Activated CD4-positive, CD25-positive, alpha-beta regulatory T cell (primary cell): ENCODE data around the gene ERICH6.
"Not testable (repeated sequence)": the region's sequence is repeated elsewhere in the genome, so short reads cannot be mapped to it uniquely, and the experiment has no call there.

Experiments used
- DNase-seq, 4 experiments: peaks; one replicate each; lab custom pipeline; 2025; lab: John Stamatoyannopoulos, UW

ERICH6 gene

DNA sequence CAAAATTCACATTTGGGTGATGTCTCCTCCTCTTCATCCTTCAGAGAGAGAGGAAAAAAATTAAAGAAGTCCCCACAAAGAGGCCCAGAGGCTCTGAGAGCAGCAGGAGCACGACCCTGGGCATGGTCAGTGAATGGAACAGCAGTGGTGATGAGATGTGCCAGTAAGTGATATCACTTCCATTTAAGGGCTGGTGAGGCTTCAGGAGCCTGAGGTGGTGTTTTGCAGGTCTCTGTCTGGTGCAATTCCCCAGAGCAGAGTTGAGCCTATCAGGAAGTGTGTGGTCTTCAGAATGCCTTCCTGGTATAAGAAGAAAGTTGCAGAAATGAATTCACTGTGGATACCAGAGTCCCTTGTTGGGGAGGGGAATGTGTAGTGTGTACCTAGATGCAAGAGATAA lies 21.4 kb downstream of the ERICH6 start:
- DNase-seq: no peak

DNA sequence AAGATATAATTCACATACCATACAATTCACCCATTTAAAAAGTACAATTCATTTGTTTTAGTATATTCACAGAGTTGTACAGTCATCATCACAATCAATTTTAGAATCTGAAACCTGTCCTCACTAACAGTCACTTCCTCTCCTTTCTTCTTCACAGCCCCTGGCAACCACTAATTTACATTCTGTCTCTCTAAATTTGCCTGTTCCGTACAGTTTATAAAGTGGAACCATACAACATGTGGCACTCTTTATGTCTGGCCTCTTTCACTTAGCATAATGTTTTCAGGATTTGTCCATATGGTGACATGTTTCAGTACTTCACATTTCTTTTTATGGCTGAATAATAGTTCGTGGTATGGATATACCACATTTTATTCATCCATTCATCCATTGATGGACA lies 22.7 kb downstream of the ERICH6 start:
- no peak for DNase-seq

DNA sequence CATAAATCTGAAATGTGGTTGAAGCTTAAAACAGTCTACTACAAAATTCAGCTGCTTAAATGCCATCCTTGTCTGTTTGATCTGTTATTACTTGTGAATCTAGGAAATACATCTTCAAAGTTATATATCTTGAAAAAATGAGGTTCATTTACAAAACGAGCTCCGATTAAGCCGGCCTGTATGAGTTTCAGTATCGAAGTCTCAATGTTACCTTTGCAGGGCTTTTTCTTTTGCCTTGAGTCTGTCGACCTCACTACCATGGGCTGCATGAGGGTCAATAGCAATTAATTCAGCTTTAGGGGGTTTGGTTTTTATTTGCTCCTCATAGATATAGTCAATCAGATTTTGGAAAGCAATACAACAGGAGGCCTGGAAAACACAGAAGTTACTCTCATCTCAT lies 23.2 kb downstream of the ERICH6 start:
- DNase-seq: no peak

DNA sequence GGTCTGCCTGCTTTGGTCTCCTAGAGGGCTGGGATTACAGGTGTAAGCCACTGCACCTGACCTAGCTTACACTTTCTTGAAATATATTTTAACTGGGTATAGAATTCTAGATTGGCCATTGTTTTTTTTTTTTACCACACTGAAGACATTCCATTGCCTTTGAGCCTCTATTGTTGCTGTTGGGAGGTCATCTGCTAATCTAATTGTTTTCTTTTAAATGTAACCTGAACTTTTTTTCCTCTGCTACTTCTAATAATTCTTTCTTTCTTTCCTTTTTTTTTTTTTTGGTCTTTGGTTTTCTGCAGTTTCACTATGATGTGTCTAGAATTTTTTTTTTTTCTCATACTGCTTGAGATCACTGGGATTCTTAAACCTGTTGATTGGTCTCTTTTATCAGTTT lies 28.1 kb downstream of the ERICH6 start:
- DNase-seq: no peak

DNA sequence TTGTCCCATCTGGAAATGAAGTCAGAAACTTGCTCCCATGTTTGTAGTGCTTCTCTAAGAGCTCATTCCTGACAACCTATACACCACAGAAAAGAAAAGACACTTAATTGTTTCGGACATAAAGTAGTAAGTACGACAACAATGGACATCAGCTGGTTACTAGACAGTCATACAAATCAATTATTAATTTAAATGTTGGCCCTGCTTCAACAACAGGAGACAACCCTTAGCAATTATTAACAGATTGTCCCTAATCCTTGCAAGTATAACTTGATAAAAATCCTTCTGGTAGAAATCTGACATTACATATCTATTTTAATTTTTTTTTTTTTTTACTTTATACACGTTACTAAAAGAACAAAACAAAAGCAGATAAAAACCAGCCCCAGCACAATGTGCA lies 29.8 kb downstream of the ERICH6 start:
- no peak for DNase-seq

DNA sequence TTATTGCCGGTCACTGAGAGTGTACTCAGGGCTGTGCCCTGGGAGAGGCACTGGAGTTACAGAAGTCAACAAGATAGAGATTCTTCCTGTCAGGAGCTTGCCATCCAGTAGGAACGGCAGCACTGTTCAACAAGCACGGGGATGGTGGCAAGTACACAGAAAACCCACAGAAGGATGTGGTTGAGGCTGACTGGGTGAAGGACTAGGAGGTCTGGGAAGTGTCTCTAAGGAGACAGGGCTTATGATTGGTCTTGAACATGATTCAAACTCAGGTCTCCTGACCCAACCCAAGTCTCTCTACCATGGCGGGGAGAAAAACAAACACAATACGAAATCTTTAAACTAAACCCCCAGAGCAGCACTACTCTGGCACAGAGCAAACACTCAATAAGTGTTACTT lies 37.6 kb downstream of the ERICH6 start:
- DNase-seq: no peak

DNA sequence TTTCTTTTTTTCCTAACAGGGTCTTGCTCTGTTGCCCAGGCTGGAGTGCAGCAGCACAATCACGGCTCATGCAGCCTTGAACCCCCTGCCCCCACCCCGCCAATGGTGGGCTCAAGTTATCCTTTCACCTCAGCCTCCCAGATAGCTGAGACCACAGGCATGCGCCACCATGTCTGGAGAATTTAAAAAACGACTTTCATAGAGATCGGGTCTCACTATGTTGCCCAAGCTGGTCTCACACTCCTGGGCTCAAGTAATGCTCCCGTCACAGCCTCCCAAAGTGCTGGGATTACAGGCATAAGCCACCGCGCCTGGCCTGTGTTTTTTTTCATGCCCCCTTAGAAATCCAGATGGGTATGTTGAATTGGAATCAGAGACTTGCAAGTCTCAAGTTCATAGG lies 40.3 kb downstream of the ERICH6 start:
- no peak for DNase-seq

DNA sequence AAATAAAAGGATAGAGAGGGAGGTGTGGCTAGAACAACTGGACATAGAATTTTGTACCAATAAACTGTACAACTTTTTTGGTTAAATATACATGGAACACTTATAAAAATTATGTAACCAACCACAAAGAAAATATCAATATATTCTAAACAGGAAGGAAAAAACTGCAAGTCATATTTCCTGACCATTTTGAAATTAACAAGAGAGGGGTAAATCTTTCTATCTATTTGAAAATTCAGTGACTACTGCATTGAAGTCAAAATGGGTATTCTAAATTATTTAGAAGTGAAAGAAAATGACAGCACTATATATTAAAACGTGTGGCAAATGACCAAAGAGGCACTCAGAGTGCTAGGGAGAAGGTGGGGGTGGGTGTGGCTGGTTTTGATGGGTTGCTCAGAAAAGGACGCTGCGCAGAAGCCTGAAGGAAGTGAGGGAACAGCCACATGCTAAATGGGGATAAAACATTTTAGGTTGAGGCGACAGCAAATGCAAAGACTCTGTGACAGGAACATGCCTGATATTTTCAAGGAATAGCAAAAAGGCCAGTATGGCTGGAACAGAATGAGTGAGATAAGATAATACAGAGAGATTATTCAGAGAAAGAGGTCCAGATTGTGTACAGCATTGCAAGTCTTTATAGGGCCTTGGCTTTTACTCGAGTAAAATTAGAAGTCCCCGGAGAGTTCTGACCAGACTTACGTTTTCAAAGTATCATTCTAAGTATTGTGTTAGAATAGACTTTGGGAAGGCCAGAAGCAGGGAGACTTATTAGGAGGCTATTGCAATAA lies 41.1 kb downstream of the ERICH6 start:
- DNase-seq: no peak

DNA sequence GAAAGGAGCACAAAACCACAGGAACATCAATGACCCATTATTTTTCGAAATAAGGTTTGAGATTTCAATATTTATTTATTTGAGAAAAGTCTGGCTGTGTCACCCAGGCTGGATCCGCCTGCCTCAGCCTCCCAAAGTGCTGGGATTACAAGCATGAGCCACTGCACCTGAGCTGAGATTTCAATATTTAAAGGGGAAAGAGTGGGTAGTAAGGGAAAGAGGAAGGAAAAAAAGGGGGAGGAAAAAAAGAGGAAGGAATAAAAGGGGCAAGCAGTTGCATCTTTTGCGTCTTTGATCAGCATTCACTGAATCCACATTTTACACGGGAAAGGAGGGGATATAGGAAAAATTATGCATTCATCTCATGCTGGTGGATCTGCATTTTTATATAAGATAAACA lies 47.4 kb downstream of the ERICH6 start:
- no peak for DNase-seq

DNA sequence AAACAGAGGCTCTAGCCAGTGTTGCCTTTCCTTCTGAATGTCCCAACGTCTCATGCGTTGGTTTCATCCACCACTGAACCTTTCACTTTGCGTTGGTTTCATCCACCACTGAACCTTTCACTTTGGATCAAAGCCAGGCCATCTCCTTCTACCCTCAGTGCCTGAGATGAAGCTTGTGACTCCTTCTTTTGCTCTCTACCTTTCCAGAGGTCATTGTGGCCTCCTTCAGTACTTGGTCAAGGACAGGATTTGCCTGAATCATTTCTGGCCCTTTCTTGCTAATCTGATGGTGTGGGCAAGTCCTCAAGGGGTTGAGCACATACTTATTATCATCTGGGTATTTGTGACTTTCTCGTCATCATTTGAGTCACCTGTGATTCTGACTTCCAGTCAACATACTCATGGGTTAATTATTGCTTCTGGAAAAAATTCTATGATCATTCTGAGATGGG lies 50.6 kb downstream of the ERICH6 start:
- no peak for DNase-seq

DNA sequence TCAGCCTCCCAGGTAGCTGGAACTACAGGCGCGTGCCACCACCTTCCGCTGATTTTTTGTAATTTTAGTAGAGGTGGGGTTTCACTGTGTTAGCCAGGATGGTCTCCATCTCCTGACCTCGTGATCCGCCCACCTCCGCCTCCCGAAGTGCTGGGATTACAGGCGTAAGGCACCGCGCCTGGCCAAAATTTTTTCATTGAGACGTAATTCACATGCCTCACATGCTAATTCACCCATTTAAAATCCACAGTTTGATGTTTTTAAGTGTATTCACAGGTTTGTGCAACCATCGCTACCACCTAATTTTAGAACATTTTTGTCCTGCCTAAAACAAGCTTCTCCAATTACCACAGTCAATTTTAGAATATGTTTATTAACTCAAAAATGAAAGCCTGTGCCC lies 63.5 kb downstream of the ERICH6 start:
- no peak for DNase-seq

DNA sequence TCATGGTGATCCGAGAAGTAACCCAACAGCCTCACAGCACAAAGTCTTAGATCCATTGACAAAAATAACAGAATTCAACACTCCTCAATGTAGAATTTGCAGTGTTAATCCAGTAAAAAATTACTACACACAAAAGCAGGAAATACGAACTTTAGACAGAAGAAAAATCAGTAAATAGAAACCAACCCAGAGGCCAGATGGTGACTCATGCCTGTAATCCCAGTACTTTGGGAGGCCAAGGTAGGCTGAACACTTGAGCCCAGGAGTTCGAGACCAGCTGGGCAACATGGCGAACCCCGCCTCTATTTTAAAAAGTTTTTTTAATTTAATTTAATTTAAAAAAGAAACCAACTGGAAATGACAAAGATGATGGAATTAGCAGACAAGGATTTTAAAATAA lies 64.5 kb downstream of the ERICH6 start:
- DNase-seq: no peak

DNA sequence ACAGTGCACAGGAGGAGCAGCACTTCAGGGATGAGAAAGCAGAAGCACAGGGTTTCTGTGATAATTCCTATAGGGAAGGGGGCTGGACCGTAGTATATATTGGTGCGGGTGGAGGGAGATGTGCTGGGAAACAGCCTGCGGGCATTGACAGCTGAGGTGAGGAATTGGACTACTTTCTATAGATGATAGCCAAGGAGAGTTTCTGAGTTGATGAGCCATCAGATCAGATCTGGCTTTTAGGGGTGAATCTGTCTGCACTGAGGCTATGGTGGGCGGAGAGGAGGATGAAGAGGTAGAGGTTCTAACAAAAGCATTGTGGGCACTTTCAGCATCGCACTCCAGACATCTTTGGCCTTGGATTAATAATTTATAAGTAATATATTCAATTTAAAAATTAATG lies 67.5 kb downstream of the ERICH6 start:
- no peak for DNase-seq

DNA sequence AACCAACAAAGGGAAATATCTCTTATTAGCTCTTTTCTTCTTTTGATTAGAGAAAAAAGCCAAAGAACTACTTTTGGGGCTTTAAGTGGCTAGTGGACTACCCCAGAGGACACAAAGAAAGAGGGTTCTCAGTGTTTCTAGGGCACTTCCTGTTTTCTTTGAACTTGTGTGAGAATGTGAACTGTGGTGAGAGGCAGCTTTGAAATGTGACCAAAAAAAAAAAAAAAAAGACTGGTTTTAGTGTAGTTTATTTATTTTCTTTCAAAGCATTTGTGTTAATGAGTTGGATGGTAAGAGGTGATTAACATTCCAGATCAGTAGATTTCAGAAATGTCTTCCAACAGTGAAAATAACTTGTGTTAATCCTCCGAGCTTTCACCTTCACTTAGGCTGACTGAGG lies 68.2 kb downstream of the ERICH6 start:
- no peak for DNase-seq

DNA sequence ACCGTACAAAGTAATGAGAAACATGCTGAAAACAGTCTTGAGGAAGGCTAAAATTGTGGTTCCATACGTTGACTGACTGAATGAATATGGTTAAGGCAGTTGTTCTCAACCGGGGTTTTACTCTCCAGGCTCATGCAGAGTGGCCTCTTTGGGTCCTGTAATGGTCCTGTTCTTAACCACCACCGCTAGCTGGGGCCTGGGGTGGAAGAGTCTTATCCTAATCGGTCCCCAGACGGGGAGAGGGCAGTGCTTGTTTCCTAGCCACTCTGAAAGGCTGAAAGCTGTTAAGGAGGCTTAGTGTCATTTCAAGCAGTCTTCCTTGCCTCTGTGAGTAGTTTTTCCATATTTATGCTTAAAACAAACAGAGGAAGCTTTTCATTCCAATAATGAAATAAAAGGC lies 68.6 kb downstream of the ERICH6 start:
- no peak for DNase-seq

DNA sequence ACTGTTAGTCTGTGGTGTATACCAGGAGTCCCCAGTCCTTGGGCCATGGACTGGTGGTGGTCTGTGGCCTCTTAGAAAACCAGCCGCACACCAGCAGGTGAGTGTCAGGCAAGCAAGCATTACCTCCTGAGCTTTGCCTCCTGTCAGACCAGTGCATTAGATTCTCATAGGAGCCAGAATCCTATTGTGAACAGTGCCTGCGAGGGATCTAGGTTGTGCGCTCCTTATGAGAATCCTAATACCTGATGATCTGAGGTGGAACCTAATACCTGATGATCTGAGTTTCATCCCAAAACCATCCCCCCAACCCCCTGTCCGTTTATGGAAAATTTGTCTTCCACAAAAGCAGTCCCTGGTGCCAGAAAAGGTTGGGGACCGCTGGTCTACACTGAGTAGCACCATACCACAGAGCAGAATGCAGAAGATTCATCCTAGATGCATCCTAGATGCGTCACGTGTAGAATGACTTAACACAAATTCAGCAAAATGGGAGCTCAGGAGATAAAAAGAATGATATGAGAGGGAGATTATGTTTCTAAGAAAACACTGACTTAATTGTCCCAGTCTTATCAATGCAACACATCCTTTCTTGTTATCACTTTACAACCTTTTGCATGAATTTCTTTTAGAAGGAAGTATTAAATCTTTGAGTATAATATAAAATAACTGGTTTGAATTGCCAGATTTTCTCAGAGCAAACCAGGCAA lies 72.1 kb downstream of the ERICH6 start:
- no peak for DNase-seq

DNA sequence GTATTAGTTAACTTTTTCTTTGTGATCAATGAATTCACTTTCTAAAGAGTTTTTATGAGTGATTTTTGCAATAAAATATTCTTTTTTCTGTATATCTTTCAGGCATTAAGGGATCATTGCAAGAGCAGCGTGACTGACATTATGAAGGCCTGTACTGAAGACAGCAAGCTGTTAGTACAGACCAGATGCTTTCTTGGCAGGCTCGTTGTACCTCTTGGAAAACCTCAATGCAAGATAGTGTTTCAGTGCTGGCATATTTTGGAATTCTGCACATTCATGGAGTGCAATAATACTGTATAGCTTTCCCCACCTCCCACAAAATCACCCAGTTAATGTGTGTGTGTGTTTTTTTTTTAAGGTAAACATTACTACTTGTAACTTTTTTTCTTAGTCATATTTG lies 76.2 kb downstream of the ERICH6 start:
- DNase-seq: no peak

DNA sequence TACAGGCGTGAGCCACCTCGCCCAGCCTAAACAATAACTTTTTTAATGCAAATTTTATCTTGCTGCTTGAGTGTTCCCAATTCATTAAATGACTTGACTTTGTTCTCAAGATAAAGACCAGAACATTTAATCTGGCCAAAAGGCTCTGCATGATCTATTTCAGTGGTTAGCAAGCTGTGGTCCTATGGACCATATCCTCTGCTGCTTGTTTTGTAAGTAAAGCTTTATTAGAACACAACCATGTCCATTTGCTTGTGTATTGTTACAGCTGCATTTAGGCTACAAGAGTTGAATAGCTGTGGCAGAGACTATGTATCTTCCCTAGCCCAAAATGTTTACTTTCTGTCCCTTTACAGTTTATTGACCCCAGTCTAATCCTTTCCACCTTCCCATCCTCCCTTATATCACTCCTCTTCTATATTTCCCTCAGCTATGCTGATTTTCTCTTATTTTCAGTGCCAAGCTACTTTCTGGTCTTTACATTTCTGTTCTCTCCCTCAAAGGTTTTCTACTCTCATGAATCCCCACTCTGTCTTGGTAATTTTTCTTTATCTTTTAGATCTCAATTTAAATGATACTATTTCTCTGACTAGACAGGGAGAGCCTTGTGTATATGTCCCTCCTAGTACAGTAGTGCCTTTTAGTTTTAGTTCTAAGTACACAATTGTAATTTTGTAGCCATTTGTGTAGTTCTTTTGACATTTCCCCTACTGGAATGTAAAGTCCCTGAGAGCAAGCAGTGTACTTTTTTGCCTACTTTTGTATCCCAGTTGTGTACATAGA lies 77.4 kb downstream of the ERICH6 start:
- DNase-seq: no peak

DNA sequence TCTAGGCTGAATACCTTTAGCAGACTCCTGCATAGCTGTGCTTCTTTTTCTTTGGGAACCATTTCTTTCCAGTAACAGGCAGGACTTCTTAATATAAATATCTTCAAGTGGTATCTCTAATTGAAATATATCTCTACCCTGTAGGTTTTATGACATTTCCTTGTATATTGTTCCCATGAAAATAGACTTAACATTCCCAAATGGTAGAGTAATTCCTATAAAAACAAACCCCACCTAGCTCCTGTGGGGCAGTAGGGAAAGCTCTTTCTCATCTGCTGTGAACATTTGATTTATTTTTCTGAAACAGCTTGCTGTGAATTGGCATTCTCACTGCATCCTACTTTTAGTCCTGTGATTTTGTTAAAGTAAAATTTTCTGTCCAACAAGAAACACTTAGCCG lies 79.8 kb downstream of the ERICH6 start:
- DNase-seq: no peak

DNA sequence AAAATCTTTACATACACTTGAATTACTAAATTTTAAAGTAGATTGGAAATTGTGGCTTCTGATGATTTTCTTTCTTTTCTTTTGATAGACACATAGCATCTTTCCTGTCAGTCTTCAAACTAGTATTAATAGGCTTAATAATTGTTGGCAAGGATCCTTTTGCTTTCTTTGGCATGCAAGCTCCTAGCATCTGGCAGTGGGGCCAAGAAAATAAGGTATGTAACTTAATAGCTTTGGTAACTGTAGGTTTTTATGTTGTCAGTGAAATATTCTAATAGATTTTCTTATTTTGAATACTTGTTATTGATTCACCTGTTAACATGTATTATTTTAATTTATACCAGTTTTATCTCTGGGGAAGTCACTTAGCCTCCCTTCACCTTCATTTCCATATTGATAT lies 80.8 kb downstream of the ERICH6 start:
- DNase-seq: not testable (repeated sequence)

DNA sequence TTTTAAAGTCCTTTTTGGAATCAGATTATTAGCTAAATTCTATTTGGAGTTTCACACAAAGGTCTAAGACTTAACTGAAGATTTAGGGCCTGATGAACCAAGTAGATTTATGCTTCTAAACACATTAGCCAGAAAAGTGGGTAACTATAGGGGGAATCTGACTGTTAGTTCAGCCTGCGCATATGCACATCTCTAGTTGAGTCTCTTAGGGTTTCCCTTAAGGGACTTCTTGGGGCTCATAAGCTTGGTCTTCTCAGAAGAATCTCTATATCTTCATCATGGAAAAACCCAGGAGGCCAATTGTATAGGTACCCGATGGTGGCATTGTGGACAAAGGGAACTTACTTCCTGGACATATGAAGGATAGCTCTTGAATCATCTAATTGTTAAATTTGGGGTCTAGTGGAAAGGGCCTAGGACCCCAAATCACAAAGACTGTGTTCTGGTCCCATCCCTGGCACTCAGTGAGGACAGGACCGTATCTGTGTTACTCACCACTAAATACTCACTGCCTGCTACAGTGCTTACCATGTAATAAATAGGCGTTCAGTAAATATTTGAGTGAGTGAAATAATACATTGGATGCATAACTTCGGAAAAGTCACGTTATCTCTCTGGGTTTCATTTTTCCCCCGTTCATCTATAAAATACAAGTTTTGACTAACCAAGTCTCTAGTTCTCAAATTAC lies 83.6 kb downstream of the ERICH6 start:
- no peak for DNase-seq

DNA sequence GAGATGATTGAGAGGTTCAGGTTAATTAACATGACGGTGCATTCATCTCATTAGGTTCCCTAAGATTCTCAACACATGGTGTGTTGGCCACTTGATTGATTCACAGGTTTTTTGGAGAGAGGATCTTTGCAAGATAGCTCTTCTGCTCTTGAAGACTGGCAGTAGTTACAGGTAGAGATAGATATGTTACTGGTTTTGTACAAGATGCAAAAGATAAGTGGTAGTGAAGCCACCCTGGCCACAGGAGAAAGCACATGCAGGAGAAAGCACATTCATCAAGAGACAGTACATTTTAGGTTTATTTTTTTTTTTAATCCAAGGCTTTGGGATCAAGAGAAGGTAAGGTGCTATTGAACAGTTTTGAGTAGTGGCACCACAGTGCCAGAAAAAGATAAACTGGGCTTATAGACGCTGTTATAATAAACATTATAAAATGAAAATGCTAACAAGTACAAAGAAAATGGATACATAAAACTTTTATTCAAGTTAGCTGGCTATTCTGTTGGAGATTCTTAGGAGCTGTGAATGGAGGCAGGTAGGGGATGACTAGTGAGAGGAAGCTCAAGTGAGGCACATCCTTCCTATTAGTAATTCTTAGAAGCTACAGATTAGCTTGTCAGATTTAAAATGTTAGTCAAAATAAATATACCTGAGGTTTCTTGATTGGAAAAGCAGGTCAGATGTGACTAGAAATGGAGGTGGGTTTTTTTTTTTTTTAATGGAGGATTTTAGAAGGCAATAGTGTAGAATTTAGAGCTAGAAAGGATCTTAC lies 89.8 kb downstream of the ERICH6 start:
- no peak for DNase-seq
